Skeletal muscle tissue (tissue), 4 donors: ENCODE results near the gene KIF26B. TPM values are rescaled to one million over a fixed set of nuclear protein-coding genes. Genes with fewer than 3 reads are reported as not detected.
"Not testable (repeated sequence)": the region's sequence is repeated elsewhere in the genome, so short reads cannot be mapped to it uniquely, and the experiment has no call there.

Source experiments
- H3K27ac ChIP-seq: one replicate; pipeline ENCODE4 v1.7.0; 2013; ENCODE audit warnings: mild to moderate bottlenecking, low read depth, low read length, inconsistent platforms
- H3K27me3 ChIP-seq, 3 donors: one replicate each; pipeline ENCODE4 v1.7.0; 2013; ENCODE audit warnings: low read length in 3 of 3; ENCODE audit not compliant: control insufficient read depth in 3 of 3, insufficient read depth in 3 of 3
- H3K36me3 ChIP-seq, 3 donors: one replicate each; pipeline ENCODE4 v1.7.0; 2013; ENCODE audit warnings: low read length in 3 of 3; ENCODE audit not compliant: control insufficient read depth in 3 of 3, insufficient read depth in 3 of 3
- H3K4me1 ChIP-seq, 3 donors: one replicate each; pipeline ENCODE4 v1.7.0; 2013; ENCODE audit warnings: low read length in 3 of 3, mild to moderate bottlenecking in 3 of 3; ENCODE audit not compliant: control insufficient read depth in 3 of 3, insufficient read depth in 3 of 3
- H3K4me3 ChIP-seq, 3 donors: one replicate each; pipeline ENCODE4 v1.7.0; 2013; ENCODE audit warnings: low read length in 3 of 3
- H3K9ac ChIP-seq, 3 donors: one replicate each; pipeline ENCODE4 v1.7.0; 2013; ENCODE audit warnings: low read length in 3 of 3, mild to moderate bottlenecking in 3 of 3, moderate library complexity in 2 of 3, low read depth in 1 of 3
- H3K9me3 ChIP-seq, 3 donors: one replicate each; pipeline ENCODE4 v1.7.0; 2013; ENCODE audit warnings: low read length in 3 of 3; ENCODE audit not compliant: control insufficient read depth in 3 of 3
- total RNA-seq: library from RNA; depleted of rRNA; stranded (reverse); fragments of >200 nt; gene quantifications from one replicate; pipeline ENCODE4 v1.2.3, GENCODE V29; 2014
- donor health status: Osteomylitis.

KIF26B gene
- total RNA-seq, 1 donor from 2014 or later = 0.52 TPM

- H3K27ac ChIP-seq = no peak overlapping the region
- no peak overlapping the region for H3K9ac ChIP-seq
- H3K4me1 ChIP-seq = no peaks in the 10 kb centered on the region
- H3K36me3 ChIP-seq = no peaks in the 10 kb centered on the region
- H3K9me3 ChIP-seq = no peaks in the 10 kb centered on the region
- no peak overlapping the region for H3K4me3 ChIP-seq
- peaks cover 0 to 4% (median 0%) of the 10 kb centered on the region in 3 donors for H3K27me3 ChIP-seq
Observed at GRCh38 chr1:245317217-245317616, 162.4 kb downstream of the KIF26B start.

GRCh38 chr1:245319094-245319493 lies 164.3 kb downstream of the KIF26B start:
- Histone ChIP-seq H3K9ac (no peak overlapping the region), H3K27me3 (peaks cover 0 to 4% (median 4%) of the 10 kb centered on the region in 3 donors), H3K27ac (no peak overlapping the region), H3K4me1 (no peaks in the 10 kb centered on the region), H3K9me3 (no peaks in the 10 kb centered on the region), H3K36me3 (no peaks in the 10 kb centered on the region), H3K4me3 (no peak overlapping the region)

- no peaks in the 10 kb centered on the region for H3K9me3 ChIP-seq
- peaks cover 0 to 4% (median 1%) of the 10 kb centered on the region in 3 donors for H3K27me3 ChIP-seq
- H3K27ac ChIP-seq = no peak overlapping the region
- no peaks in the 10 kb centered on the region for H3K4me1 ChIP-seq
- H3K9ac ChIP-seq = no peak overlapping the region
- no peak overlapping the region for H3K4me3 ChIP-seq
- no peaks in the 10 kb centered on the region for H3K36me3 ChIP-seq
Observed at GRCh38 chr1:245322673-245323072, 167.9 kb downstream of the KIF26B start.

- not testable (repeated sequence) for H3K27ac ChIP-seq, H3K4me3 ChIP-seq, H3K36me3 ChIP-seq, H3K9ac ChIP-seq, H3K4me1 ChIP-seq, H3K27me3 ChIP-seq, H3K9me3 ChIP-seq
Observed at GRCh38 chr1:245323765-245324164, 169.0 kb downstream of the KIF26B start.

- H3K4me1 ChIP-seq = no peaks in the 10 kb centered on the region
- H3K9me3 ChIP-seq = no peaks in the 10 kb centered on the region
- no peaks in the 10 kb centered on the region for H3K36me3 ChIP-seq
- no peak overlapping the region for H3K9ac ChIP-seq
- H3K4me3 ChIP-seq = no peak overlapping the region
- H3K27ac ChIP-seq = no peak overlapping the region
- H3K27me3 ChIP-seq = peaks cover 0 to 4% (median 0%) of the 10 kb centered on the region in 3 donors
Observed at GRCh38 chr1:245325922-245326795, 171.4 kb downstream of the KIF26B start.

- no peaks in the 10 kb centered on the region for H3K36me3 ChIP-seq
- no peaks in the 10 kb centered on the region for H3K9me3 ChIP-seq
- no peak overlapping the region for H3K9ac ChIP-seq
- no peaks in the 10 kb centered on the region for H3K4me1 ChIP-seq
- no peak overlapping the region for H3K4me3 ChIP-seq
- no peak overlapping the region for H3K27ac ChIP-seq
- peaks cover 0 to 4% (median 0%) of the 10 kb centered on the region in 3 donors for H3K27me3 ChIP-seq
Observed at GRCh38 chr1:245327360-245327759, 172.6 kb downstream of the KIF26B start.

- Histone ChIP-seq H3K27me3 (peaks cover 0 to 4% (median 0%) of the 10 kb centered on the region in 3 donors), H3K9ac (no peak overlapping the region), H3K36me3 (no peaks in the 10 kb centered on the region), H3K4me3 (no peak overlapping the region), H3K27ac (no peak overlapping the region), H3K4me1 (no peaks in the 10 kb centered on the region), H3K9me3 (no peaks in the 10 kb centered on the region)
Observed at GRCh38 chr1:245327842-245328241, 173.1 kb downstream of the KIF26B start.

GRCh38 chr1:245330951-245331350 lies 176.2 kb downstream of the KIF26B start:
- no peak overlapping the region for H3K4me3 ChIP-seq
- peaks cover 0 to 2% (median 0%) of the 10 kb centered on the region in 3 donors for H3K9me3 ChIP-seq
- H3K27ac ChIP-seq = no peak overlapping the region
- no peak overlapping the region for H3K9ac ChIP-seq
- H3K27me3 ChIP-seq = peaks cover 0 to 3% (median 2%) of the 10 kb centered on the region in 3 donors
- H3K36me3 ChIP-seq = no peaks in the 10 kb centered on the region
- no peaks in the 10 kb centered on the region for H3K4me1 ChIP-seq

GRCh38 chr1:245332085-245332484 lies 177.3 kb downstream of the KIF26B start:
- H3K27me3 ChIP-seq = peaks cover 0 to 3% (median 2%) of the 10 kb centered on the region in 3 donors
- no peak overlapping the region for H3K27ac ChIP-seq
- peaks cover 0 to 2% (median 0%) of the 10 kb centered on the region in 3 donors for H3K9me3 ChIP-seq
- no peak overlapping the region for H3K9ac ChIP-seq
- no peak overlapping the region for H3K4me3 ChIP-seq
- no peaks in the 10 kb centered on the region for H3K4me1 ChIP-seq
- no peaks in the 10 kb centered on the region for H3K36me3 ChIP-seq

- Histone ChIP-seq H3K27ac (no peak overlapping the region), H3K9me3 (peaks cover 0 to 2% (median 0%) of the 10 kb centered on the region in 3 donors), H3K36me3 (no peaks in the 10 kb centered on the region), H3K4me1 (no peaks in the 10 kb centered on the region), H3K4me3 (no peak overlapping the region), H3K27me3 (peaks cover 0 to 3% (median 2%) of the 10 kb centered on the region in 3 donors), H3K9ac (no peak overlapping the region)
Observed at GRCh38 chr1:245332513-245332912, 177.7 kb downstream of the KIF26B start.
